ENCODE results near the gene RBPJL.

RBPJL gene

DNA sequence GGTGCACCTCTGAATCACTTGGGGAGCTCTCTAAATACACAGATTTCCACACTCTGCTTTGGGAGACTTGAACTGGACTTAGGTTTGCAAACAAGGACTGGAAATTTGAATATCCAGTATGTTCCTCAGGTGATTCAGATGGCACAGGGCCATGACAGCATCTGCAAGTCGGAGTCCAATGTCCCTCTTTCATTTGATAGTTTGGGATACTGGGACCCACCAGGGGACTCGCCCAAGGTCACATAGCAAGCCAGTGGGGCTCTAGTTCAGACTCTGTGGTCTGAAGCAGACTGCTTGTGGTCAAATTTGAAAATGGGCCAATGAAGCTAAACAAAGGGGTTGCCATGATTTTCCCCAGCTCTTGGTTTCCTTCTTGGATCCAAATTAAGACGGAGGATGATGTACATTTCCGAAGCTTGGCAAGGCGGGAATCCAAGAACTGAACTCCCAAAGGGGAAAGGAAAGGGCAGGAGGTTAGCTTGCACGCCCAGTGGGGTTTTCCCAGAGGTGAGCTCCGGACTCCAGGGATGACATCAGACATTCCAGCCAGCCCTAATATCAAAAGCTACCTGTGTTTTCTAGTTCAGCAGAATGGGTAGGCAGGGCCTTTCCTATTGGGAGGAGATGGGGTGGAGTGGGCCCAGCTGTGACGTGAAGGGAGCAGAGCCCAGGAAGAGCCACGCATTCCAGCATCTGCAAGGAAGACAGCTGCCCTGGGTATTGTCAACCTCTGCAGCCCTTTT lies 52.9 kb downstream of the RBPJL start:
- no peak for DNase-seq (ENCODE audit: low read depth in 2 of 2)

DNA sequence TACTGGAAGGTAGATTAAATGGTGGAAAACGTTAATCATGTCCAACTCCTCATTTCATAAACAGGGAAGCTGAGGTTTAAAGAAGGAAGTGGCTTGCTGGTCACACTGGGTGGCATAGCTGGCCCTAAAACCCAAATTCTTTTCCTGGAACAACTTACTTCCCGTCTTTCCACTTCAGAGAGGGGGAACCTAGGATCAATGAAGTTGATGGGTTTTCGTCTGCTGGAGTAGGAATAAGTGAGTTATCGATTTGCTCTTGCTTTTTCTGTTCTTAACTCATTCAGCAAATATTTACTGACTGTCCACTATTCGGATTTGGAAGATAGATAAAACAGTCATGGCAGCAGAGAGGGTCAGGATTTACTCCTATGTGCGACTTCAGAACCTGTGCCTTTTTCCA lies 55.2 kb downstream of the RBPJL start:
- no peak for DNase-seq (ENCODE audit: low read depth in 2 of 2)

DNA sequence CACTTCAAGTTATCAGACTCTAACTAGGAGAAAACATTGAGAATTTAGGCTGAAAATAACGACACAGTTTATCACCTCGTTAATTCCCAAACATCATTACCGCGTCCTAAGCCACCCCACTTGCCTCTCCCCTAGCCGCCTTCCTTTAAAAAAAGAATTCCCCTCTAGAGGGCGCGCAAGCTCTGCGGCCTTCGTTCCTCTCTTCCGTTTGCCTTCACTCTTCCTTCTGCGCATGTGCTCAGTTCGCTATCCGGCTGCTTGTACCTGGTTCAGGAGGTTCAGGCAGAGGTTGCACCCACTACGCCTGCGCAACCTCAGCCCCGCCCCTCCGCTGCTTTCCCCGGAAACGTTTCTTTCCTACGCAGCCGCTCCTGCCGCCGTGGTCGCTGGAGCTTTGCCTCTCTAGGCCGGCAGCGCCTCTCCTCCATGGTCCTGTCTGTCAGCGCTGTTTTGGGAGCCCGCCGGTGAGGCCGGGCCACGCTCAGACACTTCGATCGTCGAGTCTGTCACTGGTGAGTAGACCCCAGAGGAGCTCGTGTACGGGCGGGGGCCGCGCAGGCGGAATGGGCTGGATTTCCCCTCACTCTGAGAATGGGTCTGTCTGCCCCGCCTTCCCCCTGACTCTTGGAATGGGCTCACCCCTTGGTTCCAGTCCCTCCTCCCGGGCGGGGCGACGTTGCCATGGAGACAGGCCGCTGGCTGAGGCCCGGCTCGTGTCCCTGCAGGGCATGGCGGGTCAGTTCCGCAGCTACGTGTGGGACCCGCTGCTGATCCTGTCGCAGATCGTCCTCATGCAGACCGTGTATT lies 56.4 kb downstream of the RBPJL start, which contains the start of gene SYS1:
Gene SYS1 (plus strand): TSS at position 353 of the 807 bp plus-strand sequence. CDS start 376 bp downstream, at position 729.
- peak; percentile 96 to 98 for DNase-seq (ENCODE audit: low read depth in 2 of 2)

DNA sequence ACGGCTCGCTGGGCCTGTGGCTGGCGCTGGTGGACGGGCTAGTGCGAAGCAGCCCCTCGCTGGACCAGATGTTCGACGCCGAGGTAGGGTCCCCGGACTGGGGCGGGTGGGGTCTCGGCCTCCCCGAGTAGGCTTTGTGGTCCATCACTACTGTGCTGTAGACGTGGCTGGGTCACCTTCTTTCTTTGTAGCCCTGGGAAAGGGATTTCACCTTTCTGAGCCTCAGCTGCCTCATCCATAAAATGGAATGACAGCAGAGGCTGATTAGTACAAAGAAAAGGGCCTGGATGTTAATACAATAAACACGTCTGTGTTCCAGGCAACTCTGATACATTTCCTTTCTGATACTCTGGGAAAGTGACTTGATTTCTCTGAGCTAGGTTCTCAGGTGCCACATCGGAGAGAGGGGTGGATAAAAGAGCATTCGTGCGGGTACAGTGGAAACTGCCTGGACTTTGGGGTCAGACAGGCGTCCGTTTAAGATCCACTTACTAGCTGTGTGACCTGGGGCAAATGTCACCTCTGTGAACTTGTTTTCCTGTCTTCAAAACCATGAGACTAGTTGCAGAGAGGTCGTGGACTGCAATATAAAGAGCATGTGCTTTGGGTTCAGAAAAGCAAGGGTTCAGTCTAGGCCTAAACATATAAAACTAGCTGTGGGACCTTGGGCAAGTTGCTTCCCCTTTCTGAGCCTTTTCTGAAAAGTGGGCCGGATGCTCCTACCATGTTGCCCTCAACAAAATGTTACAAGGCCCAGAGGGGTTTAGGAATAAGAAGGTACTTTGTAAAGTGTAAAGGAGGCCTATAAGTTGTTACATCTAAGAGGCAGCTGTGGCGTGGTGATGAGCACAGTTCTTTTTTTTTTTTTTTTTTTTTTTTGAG lies 57.2 kb downstream of the RBPJL start:
- no peak for DNase-seq (ENCODE audit: low read depth in 2 of 2)

DNA sequence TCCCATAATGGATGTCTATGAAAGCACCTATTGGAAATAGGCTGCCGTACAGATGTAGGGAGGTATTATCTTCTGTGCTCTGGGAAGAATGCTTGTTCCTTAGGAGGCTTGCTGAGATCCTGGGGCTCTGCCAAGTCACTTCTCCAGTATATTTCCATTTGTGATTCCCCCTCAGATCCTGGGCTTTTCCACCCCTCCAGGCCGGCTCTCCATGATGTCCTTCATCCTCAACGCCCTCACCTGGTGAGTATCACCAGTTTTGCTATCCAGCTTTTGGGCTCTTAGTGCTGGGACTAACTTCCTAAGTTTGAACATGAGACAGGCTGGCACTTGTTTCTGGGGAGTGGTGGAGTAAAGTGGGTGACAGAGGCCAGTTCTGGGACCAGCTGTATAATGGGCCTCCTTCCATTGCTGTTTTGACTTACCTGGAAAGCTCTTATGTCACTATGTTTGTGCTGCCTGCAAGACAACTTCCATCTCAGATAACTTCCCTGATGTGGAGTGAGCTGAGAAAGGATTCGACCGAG lies 58.9 kb downstream of the RBPJL start:
- no peak for DNase-seq (ENCODE audit: low read depth in 2 of 2)

DNA sequence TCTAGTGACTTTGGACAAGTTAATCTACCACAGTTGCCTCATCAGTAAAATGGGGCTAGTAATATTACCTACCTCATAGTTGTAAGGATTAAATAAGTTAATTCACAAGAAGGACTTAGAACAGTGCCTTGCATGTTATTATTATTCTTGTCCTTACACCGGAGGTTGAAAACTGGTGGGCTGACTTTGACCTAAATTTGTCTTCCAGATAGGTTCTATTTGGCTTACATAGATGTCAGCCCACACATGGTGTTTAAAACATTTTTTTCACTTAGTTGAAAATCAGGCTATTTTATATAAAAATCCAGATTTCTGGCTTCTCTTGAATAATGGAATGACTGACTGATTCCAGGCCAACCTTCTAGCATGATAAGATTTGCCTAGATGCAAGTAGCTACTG lies 59.6 kb downstream of the RBPJL start:
- DNase-seq (ENCODE audit: low read depth in 2 of 2): no peak

DNA sequence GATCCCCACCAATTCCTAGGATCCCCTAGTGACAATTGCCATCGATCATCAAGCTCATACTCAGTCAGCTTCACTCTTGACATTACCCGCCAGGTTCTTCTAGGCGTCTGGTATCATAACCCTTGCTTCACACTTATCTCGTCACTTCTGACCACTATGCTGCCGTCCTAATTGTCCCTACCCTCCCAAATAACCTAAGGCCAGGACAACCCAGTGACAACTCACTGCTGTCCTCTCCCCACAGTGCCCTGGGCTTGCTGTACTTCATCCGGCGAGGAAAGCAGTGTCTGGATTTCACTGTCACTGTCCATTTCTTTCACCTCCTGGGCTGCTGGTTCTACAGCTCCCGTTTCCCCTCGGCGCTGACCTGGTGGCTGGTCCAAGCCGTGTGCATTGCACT lies 60.0 kb downstream of the RBPJL start:
- no peak for DNase-seq (ENCODE audit: low read depth in 2 of 2)

DNA sequence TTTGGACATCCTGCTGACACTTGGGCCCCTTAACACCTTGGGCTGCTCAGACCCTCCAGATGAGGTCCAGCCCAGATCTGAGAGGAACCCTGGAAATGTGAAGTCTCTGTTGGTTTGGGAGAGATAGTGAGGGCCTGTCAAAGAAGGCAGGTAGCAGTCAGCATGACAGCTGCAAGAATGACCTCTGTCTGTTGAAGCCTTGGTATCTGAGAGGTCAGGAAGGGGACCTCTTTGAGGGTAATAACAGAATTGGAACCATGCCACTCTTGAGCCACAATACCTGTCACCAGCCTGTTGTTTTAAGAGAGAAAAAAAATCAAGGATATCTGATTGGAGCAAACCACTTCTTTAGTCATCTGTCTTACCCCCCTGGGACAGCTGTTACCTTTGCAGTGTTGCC lies 60.5 kb downstream of the RBPJL start:
- DNase-seq (ENCODE audit: low read depth in 2 of 2): no peak

All from stimulated activated CD8-positive, alpha-beta memory T cell treated with anti-CD3 and anti-CD28 coated beads, Interleukin-7, amount 100 ng/mL, for 4 hours (primary cell).